Neural progenitor cell (in vitro differentiated cells): ENCODE results near the gene FSTL4.

Source experiments
- CTCF ChIP-seq: fragments of 200-600 bp; sonication (generic); IDR thresholded peaks from 2 replicates; pipeline ENCODE4 v1.5.1; 2017; ENCODE audit warnings: antibody characterized with exemption, mild to moderate bottlenecking
- EZH2 ChIP-seq: fragments of 200-600 bp; sonication (generic); IDR thresholded peaks from 2 replicates; pipeline ENCODE4 v1.6.1; 2017; ENCODE audit warnings: antibody characterized with exemption, mild to moderate bottlenecking, moderate library complexity
- EZH2phosphoT487 ChIP-seq: fragments of 200-600 bp; sonication (generic); IDR thresholded peaks from 2 replicates; pipeline ENCODE4 v1.6.1; 2017; ENCODE audit warnings: antibody characterized with exemption

DNA sequence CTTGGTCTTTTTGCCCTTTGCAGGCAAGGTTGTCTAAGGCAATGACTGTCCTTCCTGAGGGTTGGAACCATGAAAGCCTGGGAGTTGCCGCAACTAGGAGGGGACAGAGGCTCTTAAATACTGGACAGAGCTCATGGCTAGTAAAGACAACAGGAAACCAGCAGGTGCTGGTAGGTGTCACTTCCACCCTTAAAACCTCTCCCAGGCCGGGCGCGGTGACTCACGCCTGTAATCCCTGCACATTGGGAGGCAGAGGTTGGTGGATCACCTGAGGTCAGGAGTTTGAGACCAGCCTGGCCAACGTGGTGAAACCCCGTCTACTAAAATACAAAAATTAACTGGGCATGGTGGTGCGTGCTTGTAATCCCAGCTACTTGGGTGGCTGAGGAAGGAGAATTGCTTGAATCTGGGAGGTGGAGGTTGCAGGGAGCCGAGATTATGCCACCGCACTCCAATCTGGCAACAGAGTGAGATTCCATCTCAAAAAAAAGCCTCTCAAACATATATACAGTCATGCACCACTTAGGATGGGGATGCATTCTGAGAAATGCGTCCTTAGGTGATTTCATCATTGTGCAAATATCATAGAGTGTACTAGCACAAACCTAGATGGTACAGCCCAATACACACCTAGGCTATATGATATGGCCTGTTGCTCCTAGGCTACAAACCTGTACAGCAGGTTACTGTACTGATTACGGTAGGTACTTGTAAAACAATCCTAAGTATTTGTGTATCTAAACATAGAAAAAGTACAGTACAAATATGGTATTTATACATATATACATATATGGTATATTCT lies 457.9 kb downstream of the FSTL4 start:
- TF ChIP-seq CTCF (no peak), EZH2 (no peak), EZH2phosphoT487 (no peak)
